Natural killer cell (primary cell): Measurements from ENCODE around the gene SULT4A1. TPM values are rescaled to one million over a fixed set of nuclear protein-coding genes. Genes with fewer than 3 reads are reported as not detected.
"Not testable (repeated sequence)": the region's sequence is repeated elsewhere in the genome, so short reads cannot be mapped to it uniquely, and the experiment has no call there.

Source experiments
- ATAC-seq, 3 donors: fragments of 150-1000 bp in 2 of 3; fragments of 200-7000 bp in 1 of 3; cut with Tn5 transposase; 1 replicate in 1 of 3; 2 replicates in 2 of 3; pipeline ENCODE4 v1.10.0; 2021; ENCODE audit warnings: mild to moderate bottlenecking in 2 of 3, moderate library complexity in 2 of 3
- DNase-seq, 2 donors: peaks; one replicate each; pipeline versions ENCODE4 v3.0.0 to v3.0.0-alpha.2; 2013 to 2021; ENCODE audit warnings: mixed read lengths in 1 of 2
- H3K27ac ChIP-seq: one replicate; pipeline ENCODE4 v1.5.1; 2013; ENCODE audit warnings: mild to moderate bottlenecking, low read length
- H3K27me3 ChIP-seq: one replicate; pipeline ENCODE4 v1.6.1; 2013; ENCODE audit warnings: low read length; ENCODE audit not compliant: control insufficient read depth, insufficient read depth
- H3K36me3 ChIP-seq: one replicate; pipeline ENCODE4 v1.6.1; 2013; ENCODE audit warnings: low read length; ENCODE audit not compliant: control insufficient read depth, insufficient read depth
- H3K4me1 ChIP-seq: one replicate; pipeline ENCODE4 v1.6.1; 2013; ENCODE audit warnings: low read length; ENCODE audit not compliant: control insufficient read depth, insufficient read depth
- H3K4me3 ChIP-seq: one replicate; pipeline ENCODE4 v1.5.1; 2013; ENCODE audit warnings: low read length
- H3K9me3 ChIP-seq: one replicate; pipeline ENCODE4 v1.6.1; 2013; ENCODE audit warnings: low read length; ENCODE audit not compliant: control insufficient read depth, insufficient read depth
- H3K27ac Mint-ChIP-seq, 2 donors: one replicate each; pipeline ENCODE4 v1.8.0; 2022; ENCODE audit warnings: mild to moderate bottlenecking in 2 of 2, mixed read lengths in 2 of 2, moderate library complexity in 1 of 2
- H3K27me3 Mint-ChIP-seq, 2 donors: one replicate each; pipeline ENCODE4 v1.8.0; 2022; ENCODE audit warnings: low read depth in 2 of 2, mixed read lengths in 2 of 2
- H3K36me3 Mint-ChIP-seq: one replicate; pipeline ENCODE4 v1.8.0; 2022; ENCODE audit warnings: mixed read lengths
- H3K4me1 Mint-ChIP-seq, 2 donors: one replicate each; pipeline ENCODE4 v1.8.0; 2022; ENCODE audit warnings: mixed read lengths in 2 of 2
- H3K4me3 Mint-ChIP-seq: one replicate; pipeline ENCODE4 v1.8.0; 2022; ENCODE audit warnings: mild to moderate bottlenecking, moderate library complexity, mixed read lengths
- H3K9me3 Mint-ChIP-seq, 2 donors: one replicate each; pipeline ENCODE4 v1.8.0; 2022; ENCODE audit warnings: mixed read lengths in 2 of 2
- WGBS: methylation state at CpG from one replicate; pipeline ENCODE4 v1.1.7; 2013; ENCODE audit warnings: missing lambda C conversion rate; ENCODE audit not compliant: insufficient coverage; 5-methylcytosine and 5-hydroxymethylcytosine counted together
- intact Hi-C: fragments of 100-400 bp; cut with micrococcal nuclease; formaldehyde crosslinking; loops from one replicate; pipeline ENCODE4 v1.14.2; 2022
- total RNA-seq, 4 donors: library from RNA; stranded (reverse); fragments of 120-200 nt in 1 of 4; gene quantifications; one replicate each; pipeline versions ENCODE4 v1.2.3 to v1.2.4, GENCODE V29; 2013 to 2022
- TF ChIP-seq, protein P1 (sequence below): fragments of 200-600 bp; IDR thresholded peaks from one replicate; pipeline ENCODE4 v1.8.0; 2022; ENCODE audit warnings: antibody characterized with exemption

SULT4A1 gene
- total RNA-seq, 3 donors from 2014 or later (not counting 1 experiment from before 2014, with no cell fraction given), result not detected

DNA sequence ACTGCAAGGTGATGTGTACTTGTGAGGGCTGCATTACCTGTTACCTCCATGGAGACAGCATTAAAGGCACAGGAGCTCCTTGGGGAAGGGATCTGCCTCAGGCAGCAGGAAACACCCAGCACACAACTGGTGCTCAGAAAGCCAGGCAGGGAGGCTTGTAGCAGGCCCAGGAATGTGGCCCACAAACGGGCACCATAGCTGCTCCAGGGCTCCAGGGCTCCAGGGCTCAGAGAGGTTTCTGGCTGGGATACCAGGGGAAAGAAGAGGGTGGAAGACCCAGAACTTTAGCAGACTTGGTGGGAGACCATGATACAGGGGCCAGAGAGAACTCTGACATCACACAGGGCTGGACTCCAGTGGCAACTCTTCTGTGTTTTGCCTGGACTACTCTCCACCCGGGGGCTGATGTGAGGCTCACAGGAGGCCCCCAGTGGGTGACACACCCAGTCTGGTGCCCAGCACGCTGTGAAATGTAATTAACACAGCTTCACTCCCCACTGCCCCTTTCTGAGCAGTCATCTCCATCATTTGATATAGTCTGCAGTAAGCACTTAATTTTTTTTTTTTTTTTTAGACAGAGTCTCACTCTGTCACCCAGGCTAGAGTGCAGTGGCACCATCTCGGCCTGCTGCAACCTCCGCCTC is 14.7 kb upstream of the SULT4A1 start:
- Mint-ChIP-seq H3K27me3 (peaks cover 19 to 22% of the 10 kb centered on the region in 2 donors), H3K4me1 (no peaks in the 10 kb centered on the region), H3K4me3 (no peak overlapping the region), H3K9me3 (no peaks in the 10 kb centered on the region), H3K36me3 (no peaks in the 10 kb centered on the region), H3K27ac (no peak overlapping the region)
- Histone ChIP-seq H3K36me3 (no peaks in the 10 kb centered on the region), H3K9me3 (no peaks in the 10 kb centered on the region), H3K27ac (no peak overlapping the region), H3K4me1 (no peaks in the 10 kb centered on the region), H3K4me3 (no peak overlapping the region), H3K27me3 (no peaks in the 10 kb centered on the region)
- no peak for DNase-seq
- ATAC-seq, result no peak
- intact Hi-C loops, result no loop called here
- 70% methylated on average over 5 of the region's 5 CpGs for WGBS
- TF ChIP-seq, protein P1, sequence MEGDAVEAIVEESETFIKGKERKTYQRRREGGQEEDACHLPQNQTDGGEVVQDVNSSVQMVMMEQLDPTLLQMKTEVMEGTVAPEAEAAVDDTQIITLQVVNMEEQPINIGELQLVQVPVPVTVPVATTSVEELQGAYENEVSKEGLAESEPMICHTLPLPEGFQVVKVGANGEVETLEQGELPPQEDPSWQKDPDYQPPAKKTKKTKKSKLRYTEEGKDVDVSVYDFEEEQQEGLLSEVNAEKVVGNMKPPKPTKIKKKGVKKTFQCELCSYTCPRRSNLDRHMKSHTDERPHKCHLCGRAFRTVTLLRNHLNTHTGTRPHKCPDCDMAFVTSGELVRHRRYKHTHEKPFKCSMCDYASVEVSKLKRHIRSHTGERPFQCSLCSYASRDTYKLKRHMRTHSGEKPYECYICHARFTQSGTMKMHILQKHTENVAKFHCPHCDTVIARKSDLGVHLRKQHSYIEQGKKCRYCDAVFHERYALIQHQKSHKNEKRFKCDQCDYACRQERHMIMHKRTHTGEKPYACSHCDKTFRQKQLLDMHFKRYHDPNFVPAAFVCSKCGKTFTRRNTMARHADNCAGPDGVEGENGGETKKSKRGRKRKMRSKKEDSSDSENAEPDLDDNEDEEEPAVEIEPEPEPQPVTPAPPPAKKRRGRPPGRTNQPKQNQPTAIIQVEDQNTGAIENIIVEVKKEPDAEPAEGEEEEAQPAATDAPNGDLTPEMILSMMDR, result no peak

DNA sequence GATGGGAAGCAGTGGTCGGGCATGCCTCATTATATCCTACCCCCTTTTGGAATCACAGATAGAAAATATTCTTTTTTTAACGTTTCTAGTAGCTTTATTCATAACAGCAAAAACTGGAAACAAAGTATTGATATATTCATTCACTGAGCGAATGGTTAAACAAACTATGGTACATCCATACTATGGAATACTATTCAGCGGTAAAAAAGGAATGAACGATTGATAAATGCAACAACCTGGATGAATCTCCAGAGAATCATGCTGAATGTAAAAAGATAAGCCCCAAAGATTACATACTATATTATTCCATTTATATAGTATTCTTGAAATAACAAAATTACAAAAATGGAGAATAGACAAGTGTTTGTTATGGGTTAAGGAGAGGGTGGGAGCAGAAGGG is 7.5 kb upstream of the SULT4A1 start:
- Histone ChIP-seq H3K36me3 (no peaks in the 10 kb centered on the region), H3K4me3 (no peak overlapping the region), H3K4me1 (no peaks in the 10 kb centered on the region), H3K27me3 (no peaks in the 10 kb centered on the region), H3K9me3 (no peaks in the 10 kb centered on the region), H3K27ac (no peak overlapping the region)
- no peaks in the 10 kb centered on the region for H3K36me3 Mint-ChIP-seq
- peaks cover 0 to 2% of the 10 kb centered on the region in 2 donors for H3K9me3 Mint-ChIP-seq
- no peak overlapping the region for H3K27ac Mint-ChIP-seq
- intact Hi-C loops, result no loop called here
- DNase-seq (no peak), ATAC-seq (no peak)
- H3K4me1 Mint-ChIP-seq, result no peaks in the 10 kb centered on the region
- 92% methylated on average over 4 of the region's 5 CpGs for WGBS
- TF ChIP-seq, protein P1, result no peak
- H3K4me3 Mint-ChIP-seq, result no peak overlapping the region
- H3K27me3 Mint-ChIP-seq, result peaks cover 20 to 41% of the 10 kb centered on the region in 2 donors

DNA sequence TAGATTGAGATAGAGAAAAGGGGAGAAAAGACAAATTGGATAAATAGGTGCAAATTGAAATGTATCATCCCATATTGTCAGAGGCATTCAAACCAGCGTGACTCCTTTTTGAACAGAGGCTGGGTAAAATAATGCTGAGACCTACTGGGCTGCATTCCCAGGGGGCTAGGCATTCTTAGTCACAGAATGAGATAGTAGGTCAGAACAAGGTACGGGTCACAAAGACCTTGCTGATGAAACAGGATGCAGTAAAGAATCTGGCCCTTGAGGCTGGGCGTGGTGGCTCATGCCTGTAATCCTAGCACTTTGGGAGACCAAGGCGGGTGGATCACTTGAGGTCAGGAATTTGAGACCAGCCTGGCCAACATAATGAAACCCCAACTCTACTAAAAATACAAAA is 6.7 kb upstream of the SULT4A1 start:
- H3K9me3 Mint-ChIP-seq, H3K9me3 ChIP-seq, intact Hi-C loops, H3K4me1 Mint-ChIP-seq, H3K36me3 ChIP-seq, H3K27me3 ChIP-seq, H3K4me3 Mint-ChIP-seq, ATAC-seq, H3K36me3 Mint-ChIP-seq, H3K27ac Mint-ChIP-seq, H3K4me1 ChIP-seq, H3K4me3 ChIP-seq, H3K27ac ChIP-seq, DNase-seq: not testable (repeated sequence)
- WGBS, result 79% methylated on average over 4 of the region's 4 CpGs
- H3K27me3 Mint-ChIP-seq, result peaks cover 24 to 45% of the 10 kb centered on the region in 2 donors

DNA sequence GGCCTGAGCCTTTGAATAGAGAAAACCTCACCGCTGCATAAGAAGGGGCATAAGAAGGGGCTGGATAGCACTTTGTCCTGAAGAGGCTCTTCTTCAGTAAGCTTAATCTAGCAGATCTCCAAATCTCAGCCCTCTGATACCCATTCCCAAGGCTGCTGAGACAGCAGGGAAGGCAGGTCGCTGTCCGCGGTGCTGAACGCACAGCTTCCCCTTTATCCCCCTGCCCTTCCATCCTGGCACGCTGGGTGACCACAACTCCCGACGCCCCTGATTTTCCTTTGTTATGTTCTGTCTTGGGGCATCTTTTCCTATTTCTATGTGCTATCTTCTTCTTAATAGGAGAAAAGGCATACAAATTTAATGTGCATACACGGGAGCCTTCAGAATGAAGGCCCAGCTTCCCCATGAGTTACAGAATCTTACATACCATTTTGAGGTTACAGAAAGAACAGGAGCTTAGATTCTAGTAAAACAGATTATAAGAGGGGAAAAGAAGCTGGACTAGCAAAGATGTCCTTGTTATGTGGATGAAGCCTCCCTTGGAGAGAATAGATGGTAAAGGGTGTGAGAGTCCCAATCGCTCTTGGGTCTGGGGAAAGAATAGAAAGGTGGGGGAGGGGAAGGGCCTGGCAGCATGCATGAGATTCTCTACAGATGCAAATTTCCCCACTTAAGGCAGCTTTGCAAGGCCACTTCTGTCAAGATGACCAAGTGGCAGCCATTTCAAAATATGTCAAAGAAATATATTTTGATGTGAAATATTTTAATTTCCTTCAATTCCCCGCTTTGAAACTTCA is 5.7 kb upstream of the SULT4A1 start:
- no peaks in the 10 kb centered on the region for H3K9me3 ChIP-seq
- H3K27ac Mint-ChIP-seq, result no peak overlapping the region
- WGBS, result 2% methylated on average over 6 of the region's 11 CpGs
- TF ChIP-seq, protein P1, result no peak
- H3K4me3 Mint-ChIP-seq, result no peak overlapping the region
- peak in 1 of 2 donors; percentile 54 for DNase-seq
- no peaks in the 10 kb centered on the region for H3K4me1 Mint-ChIP-seq
- H3K27me3 ChIP-seq, result peaks cover 6% of the 10 kb centered on the region
- no peaks in the 10 kb centered on the region for H3K36me3 ChIP-seq
- no peaks in the 10 kb centered on the region for H3K36me3 Mint-ChIP-seq
- no peak overlapping the region for H3K4me3 ChIP-seq
- H3K9me3 Mint-ChIP-seq, result peaks cover 0 to 2% of the 10 kb centered on the region in 2 donors
- ATAC-seq, result peak in 1 of 3 donors; percentile 47
- no peaks in the 10 kb centered on the region for H3K4me1 ChIP-seq
- peaks cover 23 to 51% of the 10 kb centered on the region in 2 donors for H3K27me3 Mint-ChIP-seq
- H3K27ac ChIP-seq, result no peak overlapping the region
- intact Hi-C loops, result no loop called here
